ENCODE data around the gene LTO1. TPM values are rescaled to one million over a fixed set of nuclear protein-coding genes. Genes with fewer than 3 reads are reported as not detected.

The LTO1 gene
- total and polyA plus RNA-seq, 2 of the 13 experiments (the other 11 are each of a cell fraction or from before 2014, with no cell fraction given), result 11.8 to 15.0 TPM

GRCh38 chr11:69657911-69658625 lies 17.1 kb downstream of the LTO1 start (continued):
- TF ChIP-seq, protein P1, sequence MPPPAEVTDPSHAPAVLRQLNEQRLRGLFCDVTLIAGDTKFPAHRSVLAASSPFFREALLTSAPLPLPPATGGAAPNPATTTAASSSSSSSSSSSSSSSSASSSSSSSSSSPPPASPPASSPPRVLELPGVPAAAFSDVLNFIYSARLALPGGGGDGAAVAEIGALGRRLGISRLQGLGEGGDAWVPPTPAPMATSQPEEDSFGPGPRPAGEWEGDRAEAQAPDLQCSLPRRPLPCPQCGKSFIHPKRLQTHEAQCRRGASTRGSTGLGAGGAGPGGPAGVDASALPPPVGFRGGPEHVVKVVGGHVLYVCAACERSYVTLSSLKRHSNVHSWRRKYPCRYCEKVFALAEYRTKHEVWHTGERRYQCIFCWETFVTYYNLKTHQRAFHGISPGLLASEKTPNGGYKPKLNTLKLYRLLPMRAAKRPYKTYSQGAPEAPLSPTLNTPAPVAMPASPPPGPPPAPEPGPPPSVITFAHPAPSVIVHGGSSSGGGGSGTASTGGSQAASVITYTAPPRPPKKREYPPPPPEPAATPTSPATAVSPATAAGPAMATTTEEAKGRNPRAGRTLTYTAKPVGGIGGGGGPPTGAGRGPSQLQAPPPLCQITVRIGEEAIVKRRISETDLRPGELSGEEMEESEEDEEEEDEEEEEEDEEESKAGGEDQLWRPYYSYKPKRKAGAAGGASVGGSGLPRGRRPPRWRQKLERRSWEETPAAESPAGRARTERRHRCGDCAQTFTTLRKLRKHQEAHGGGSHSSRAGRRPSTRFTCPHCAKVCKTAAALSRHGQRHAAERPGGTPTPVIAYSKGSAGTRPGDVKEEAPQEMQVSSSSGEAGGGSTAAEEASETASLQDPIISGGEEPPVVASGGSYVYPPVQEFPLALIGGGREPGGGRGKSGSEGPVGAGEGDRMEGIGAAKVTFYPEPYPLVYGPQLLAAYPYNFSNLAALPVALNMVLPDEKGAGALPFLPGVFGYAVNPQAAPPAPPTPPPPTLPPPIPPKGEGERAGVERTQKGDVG (CRISPR knock-in tag; IDR thresholded peaks at IDR 0.05; ENCODE audit: borderline replicate concordance), result peak; percentile 85; the same call in 1 of the 2 replicates
- TF ChIP-seq KDM5A (IDR thresholded peaks at IDR 0.05; ENCODE audit: borderline replicate concordance, low read length), result no peak
- TF ChIP-seq SRSF1 (optimal IDR thresholded peaks at IDR 0.05; ENCODE audit: low read depth, low read length), result no peak
- no peak for TF ChIP-seq ZNF484 (CRISPR knock-in tag; IDR thresholded peaks at IDR 0.05; ENCODE audit: borderline replicate concordance, low read depth)
- TF ChIP-seq XRCC5 (optimal IDR thresholded peaks at IDR 0.05; ENCODE audit: low read length), result no peak
- TF ChIP-seq, protein P2, sequence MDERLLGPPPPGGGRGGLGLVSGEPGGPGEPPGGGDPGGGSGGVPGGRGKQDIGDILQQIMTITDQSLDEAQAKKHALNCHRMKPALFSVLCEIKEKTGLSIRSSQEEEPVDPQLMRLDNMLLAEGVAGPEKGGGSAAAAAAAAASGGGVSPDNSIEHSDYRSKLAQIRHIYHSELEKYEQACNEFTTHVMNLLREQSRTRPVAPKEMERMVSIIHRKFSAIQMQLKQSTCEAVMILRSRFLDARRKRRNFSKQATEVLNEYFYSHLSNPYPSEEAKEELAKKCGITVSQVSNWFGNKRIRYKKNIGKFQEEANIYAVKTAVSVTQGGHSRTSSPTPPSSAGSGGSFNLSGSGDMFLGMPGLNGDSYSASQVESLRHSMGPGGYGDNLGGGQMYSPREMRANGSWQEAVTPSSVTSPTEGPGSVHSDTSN (CRISPR knock-in tag; IDR thresholded peaks at IDR 0.05), result 0 out of 2 replicates have a peak, but pooled peaks have one; percentile 35
- TF ChIP-seq ZNF264 (CRISPR knock-in tag; IDR thresholded peaks at IDR 0.05), result peak; percentile 78
- no peak for TF ChIP-seq ZMAT5 (CRISPR knock-in tag; IDR thresholded peaks at IDR 0.05; ENCODE audit: borderline replicate concordance, low read depth)
- no peak for TF ChIP-seq RELA (CRISPR knock-in tag; IDR thresholded peaks at IDR 0.05)
- TF ChIP-seq ZNF616 (CRISPR knock-in tag; IDR thresholded peaks at IDR 0.05; ENCODE audit: low read depth), result no peak
- TF ChIP-seq DR1 (CRISPR knock-in tag; IDR thresholded peaks at IDR 0.05), result peak; percentile 56; the same call in 1 of the 2 replicates
- no peak for TF ChIP-seq IKZF1 (IDR thresholded peaks at IDR 0.05)
- no peak for TF ChIP-seq ZNF225 (CRISPR knock-in tag; IDR thresholded peaks at IDR 0.05)
- TF ChIP-seq, protein P3, sequence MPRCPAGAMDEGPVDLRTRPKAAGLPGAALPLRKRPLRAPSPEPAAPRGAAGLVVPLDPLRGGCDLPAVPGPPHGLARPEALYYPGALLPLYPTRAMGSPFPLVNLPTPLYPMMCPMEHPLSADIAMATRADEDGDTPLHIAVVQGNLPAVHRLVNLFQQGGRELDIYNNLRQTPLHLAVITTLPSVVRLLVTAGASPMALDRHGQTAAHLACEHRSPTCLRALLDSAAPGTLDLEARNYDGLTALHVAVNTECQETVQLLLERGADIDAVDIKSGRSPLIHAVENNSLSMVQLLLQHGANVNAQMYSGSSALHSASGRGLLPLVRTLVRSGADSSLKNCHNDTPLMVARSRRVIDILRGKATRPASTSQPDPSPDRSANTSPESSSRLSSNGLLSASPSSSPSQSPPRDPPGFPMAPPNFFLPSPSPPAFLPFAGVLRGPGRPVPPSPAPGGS (CRISPR knock-in tag; IDR thresholded peaks at IDR 0.05), result no peak; the same call in 1 of the 2 replicates
- peak; percentile 77; the same call in 1 of the 2 replicates for TF ChIP-seq ZNF614 (CRISPR knock-in tag; IDR thresholded peaks at IDR 0.05; ENCODE audit: borderline replicate concordance)
- TF ChIP-seq ZNF839 (CRISPR knock-in tag; IDR thresholded peaks at IDR 0.05; ENCODE audit: borderline replicate concordance), result no peak
- TF ChIP-seq ZNF674 (CRISPR knock-in tag; IDR thresholded peaks at IDR 0.05; ENCODE audit: low read depth), result no peak
- TF ChIP-seq GABPB1 (CRISPR knock-in tag; IDR thresholded peaks at IDR 0.05), result peak; percentile 89
- TF ChIP-seq ZNF235 (CRISPR knock-in tag; IDR thresholded peaks at IDR 0.05; ENCODE audit: borderline replicate concordance), result no peak
- no peak for TF ChIP-seq TBP (CRISPR knock-in tag; IDR thresholded peaks at IDR 0.05)
- TF ChIP-seq ZNF761 (CRISPR knock-in tag; conservative IDR thresholded peaks at IDR 0.05), result peak; percentile 57; the same call in 1 of the 2 replicates
- TF ChIP-seq SAFB2 (CRISPR knock-in tag; IDR thresholded peaks at IDR 0.05; ENCODE audit: borderline replicate concordance, low read depth), result no peak; the same call in 1 of the 2 replicates
- TF ChIP-seq ARNT (IDR thresholded peaks at IDR 0.05), result no peak
- TF ChIP-seq ETV6 (CRISPR knock-in tag; conservative IDR thresholded peaks at IDR 0.05), result no peak
- TF ChIP-seq ZBTB8A (CRISPR knock-in tag; IDR thresholded peaks at IDR 0.05; ENCODE audit: borderline replicate concordance, low read depth), result peak; percentile 32; the same call in 1 of the 2 replicates

Measured in HepG2 (cell line).